CD4-positive, alpha-beta T cell treated with Interleukin-17A for 1 hour (primary cell): ENCODE results near the gene SNX11.

Source experiments
- DNase-seq: peaks from one replicate; pipeline ENCODE4 v3.0.0-alpha.2; 2020

SNX11 gene

DNA sequence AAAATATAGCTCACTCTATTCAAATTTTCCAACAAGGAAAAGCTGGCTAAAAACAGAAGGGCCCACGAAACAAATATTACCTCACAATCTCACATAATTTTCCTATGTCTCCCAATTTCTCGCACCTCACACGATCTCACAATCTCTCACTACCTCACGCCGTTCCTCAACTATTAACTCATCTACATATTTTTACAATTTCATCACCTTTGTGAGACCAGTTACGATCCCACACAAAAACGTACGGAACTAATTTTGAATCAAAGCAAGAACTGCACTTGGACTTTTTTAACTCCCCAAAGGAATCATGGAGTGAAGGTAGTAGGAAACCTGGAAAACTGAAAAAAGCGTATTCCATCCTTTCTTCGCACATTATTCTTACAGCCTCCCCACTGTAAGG lies 7.4 kb upstream of the SNX11 start:
- DNase-seq: no peak

- no peak for DNase-seq
Measured at GRCh38 chr17:48100591-48101011, 7.0 kb upstream of the SNX11 start.

DNA sequence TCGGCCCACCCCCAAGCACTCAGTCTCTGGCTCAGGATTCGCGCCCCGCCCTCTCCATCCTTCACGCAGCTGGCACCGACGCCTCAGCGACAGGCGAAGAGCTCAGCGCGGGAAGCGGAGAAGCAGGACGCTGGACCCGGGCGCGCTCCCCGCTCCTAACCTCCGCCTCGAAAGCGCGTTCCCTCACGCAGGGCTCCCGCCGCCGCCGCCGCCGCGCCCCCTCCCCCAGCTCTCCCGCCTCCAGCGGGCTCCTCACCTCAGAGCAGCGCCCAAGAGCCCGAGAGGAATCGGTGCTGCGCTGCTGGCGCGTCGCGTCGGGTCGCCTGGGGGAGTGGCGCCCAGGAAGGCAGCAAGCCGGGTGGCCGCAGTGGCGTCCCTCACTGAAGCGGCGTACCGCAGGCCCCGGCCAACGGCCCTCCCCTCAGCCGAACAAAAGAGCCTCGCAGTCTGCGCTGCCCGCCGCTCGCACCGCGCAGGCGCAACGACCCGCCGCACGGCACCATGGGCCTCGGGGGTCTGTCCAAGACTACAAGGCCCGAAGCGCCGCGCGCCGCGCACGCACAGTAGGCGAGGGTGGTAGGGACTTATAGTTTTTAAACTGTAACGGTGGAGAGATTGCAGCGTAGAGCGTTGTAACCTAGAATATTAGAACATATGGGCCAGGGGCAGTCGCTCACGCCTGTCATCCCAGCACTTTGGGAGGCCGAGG lies 6.4 kb upstream of the SNX11 start, which contains the start of gene CBX1:
CBX1 (minus strand) TSS at position 467 of the 709 bp plus-strand sequence. CDS start 24,474 bp downstream, outside the sequence.
- peak; percentile 95 for DNase-seq

- no peak for DNase-seq
Measured at GRCh38 chr17:48102043-48102750, 5.4 kb upstream of the SNX11 start.

GRCh38 chr17:48102798-48103715 lies 4.5 kb upstream of the SNX11 start:
- peak; percentile 68 for DNase-seq

DNA sequence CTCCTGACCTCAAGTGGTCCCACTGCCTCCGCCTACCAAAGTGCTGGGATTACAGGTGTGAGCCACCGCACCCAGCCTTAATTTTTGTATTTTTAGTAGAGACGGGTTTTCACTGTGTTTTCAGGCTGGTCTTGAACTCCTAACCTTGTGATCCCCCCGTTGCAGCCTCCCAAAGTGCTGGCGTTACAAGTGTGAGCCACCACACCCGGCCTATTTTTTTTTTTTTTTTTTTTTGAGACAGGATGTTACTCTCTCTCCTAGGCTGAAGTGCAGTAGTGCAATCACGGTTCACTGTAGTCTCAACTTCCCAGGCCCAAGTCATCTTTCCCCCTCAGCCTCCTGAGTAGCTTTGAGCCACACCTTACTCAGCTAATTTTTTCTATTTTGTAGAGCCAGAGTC lies 3.1 kb upstream of the SNX11 start:
- no peak for DNase-seq

DNA sequence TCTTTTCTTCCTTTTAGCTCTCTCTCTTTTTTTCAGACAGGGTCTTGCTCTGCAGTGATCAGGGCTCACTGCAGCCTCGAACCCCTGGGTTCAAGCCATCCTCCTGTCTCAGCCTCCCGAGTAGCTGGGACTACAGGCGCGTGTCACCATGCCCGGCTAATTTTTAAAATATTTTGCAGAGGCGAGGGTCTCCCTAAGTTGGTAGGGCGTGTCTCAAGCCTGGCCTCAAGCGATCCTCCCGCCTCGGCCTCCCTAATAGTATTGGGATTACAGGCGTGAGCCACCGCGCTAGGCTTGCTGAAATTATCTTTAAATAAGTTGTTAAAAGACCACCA lies 797 bp upstream of the SNX11 start:
- DNase-seq: no peak

GRCh38 chr17:48110761-48111160 lies 3.2 kb downstream of the SNX11 start:
- DNase-seq: no peak

DNA sequence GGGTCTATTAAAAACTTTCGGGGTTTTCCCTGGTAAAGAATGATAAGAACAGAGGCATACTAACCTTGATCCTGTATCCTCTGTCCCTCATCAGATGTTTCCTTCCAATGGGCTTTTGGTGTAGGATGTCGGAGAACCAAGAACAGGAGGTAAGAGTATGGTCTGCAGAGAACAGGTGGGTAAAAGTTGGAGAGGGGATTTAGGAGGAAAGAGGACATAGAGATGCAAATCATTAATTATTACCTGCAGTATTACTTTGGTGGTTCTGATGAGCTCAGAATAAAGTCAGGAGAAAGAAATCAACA lies 4.3 kb downstream of the SNX11 start:
- no peak for DNase-seq

- peak; percentile 63 for DNase-seq
Measured at GRCh38 chr17:48113201-48113676, 5.7 kb downstream of the SNX11 start.

GRCh38 chr17:48121923-48122664 lies 14.5 kb downstream of the SNX11 start:
- DNase-seq: no peak

DNA sequence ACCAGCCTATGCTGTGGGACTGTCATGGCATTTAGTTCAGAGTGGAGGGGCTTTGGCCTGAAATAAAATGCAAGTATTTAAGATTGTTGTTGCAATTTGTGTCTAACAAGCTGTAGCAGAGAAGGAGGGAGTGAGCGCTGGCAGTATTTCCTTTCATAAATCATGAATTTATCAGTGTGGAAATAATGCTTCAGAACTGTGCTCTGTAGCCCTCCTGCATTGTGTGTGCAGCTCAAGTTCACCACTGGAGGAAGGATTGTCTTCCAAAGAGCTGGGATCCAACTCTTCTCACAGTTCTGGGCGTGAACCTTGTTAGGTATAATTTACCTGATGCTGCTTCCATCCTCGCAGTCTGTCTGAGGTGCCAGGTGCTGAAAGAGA lies 15.1 kb downstream of the SNX11 start:
- DNase-seq: no peak

DNA sequence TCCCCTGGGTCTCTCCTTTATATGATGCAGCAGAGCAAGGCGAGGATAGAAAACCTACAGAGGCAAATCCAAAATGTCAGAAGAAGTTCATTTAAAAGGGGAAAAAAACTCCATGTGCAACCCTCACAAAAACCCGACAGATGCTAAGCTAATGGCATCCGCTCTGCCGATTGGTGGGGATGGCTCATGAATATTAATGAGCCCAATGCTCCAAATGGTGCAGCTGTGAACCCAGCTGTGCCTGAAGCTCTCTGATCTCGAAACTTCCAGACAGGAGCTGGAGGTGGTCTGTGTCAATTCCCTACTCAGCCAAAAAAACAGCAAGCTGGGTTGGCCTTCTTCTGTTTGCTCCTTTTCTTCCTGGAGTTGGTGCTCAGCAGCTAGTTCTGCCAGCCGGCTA lies 15.5 kb downstream of the SNX11 start:
- no peak for DNase-seq

DNA sequence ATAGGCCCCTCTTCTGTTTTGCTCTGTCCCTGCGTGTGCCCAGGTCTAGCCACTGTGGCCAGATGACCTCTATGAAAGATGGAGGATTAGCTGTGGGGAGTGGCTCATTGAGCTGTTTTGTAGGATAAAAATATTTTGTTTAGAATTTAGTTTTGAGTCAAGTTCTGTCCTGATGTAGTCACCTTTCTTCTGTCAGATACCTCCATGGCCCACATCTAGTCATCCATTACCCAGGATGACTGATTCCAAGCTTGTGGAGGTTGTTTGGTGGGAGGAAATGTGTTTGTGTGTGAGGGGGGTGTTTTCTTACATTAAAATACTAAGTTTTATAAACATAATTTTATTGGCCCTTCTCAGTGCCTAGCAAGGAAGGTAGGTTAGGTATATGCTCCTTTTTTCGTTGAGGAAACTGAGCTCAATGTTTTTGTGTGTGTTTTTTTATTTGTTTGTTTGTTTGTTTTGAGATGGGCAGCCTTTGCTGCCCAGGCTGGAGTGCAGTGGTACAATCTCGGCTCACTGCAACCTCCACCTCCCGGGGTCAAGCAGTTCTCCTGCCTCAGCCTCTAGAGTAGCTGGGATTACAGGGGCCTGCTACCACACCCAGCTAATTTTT lies 16.3 kb downstream of the SNX11 start:
- no peak for DNase-seq

GRCh38 chr17:48125829-48126531 lies 18.4 kb downstream of the SNX11 start:
- no peak for DNase-seq

DNA sequence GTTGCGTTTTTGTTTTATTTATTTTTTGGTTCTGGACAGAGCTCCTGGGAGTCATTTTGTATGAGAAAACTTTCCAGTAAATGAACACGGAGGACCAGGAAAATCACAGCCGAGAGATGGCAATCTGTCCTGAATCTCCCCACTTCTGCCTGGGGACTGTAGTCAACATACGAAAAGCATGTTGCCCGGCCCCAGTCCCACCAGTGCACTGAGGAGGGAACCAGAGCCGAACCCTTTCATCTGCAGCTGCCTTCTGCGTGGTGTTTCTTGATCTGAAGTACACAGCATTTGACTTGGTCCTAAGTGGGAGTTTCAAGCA lies 18.9 kb downstream of the SNX11 start:
- no peak for DNase-seq

DNA sequence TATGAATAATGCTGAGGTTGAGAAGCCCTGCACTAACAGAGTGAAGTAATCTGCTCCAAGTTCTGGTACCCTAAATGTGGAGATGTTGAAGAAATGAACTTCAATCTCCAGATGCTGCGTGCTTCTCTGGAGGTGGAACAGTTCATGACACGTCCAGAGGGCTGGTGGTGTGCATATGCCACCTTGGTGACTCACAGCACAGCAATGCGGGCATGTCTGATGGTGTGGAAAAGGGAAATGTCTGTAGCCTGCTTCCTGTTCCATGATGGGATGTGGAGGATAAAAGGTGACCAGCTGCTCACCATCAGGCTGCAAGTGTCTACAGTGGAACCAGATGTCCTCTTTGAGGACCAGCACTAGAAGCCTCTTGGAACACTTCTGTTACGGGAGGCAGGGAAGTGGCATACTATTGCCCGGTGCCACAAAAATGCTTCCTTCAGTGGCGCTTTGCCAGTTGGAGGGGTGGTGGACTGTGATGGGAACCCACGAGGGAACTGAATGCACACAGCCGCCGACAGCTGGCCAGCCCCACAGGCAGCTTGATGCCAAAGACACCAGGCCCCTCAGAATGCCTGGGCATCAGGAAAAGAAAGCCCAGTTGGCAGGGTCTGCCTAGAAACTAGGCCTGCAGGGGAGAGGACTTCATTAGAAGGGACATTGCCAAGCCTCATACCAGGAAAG lies 19.9 kb downstream of the SNX11 start:
- DNase-seq: no peak

GRCh38 chr17:48128400-48128799 lies 20.8 kb downstream of the SNX11 start:
- no peak for DNase-seq

DNA sequence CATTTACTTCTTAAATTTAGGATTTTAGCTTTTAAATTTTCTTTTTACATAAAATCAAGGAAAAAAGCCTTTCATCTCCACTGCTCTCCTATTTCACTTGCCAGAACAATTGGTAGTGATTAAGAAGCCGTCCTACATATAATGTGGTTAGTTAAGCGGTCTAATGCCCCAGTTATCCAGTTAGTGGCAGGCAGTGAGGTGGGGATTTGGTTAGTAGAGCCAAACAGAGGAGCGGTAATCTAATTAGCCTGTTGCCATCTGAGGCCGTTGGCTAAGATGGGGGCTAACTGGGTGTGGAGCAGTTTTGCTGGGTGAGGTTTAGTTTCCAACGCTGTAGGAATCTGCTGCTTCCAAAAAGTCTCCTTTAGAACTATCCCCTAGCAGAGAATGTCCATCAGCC lies 22.4 kb downstream of the SNX11 start:
- no peak for DNase-seq

DNA sequence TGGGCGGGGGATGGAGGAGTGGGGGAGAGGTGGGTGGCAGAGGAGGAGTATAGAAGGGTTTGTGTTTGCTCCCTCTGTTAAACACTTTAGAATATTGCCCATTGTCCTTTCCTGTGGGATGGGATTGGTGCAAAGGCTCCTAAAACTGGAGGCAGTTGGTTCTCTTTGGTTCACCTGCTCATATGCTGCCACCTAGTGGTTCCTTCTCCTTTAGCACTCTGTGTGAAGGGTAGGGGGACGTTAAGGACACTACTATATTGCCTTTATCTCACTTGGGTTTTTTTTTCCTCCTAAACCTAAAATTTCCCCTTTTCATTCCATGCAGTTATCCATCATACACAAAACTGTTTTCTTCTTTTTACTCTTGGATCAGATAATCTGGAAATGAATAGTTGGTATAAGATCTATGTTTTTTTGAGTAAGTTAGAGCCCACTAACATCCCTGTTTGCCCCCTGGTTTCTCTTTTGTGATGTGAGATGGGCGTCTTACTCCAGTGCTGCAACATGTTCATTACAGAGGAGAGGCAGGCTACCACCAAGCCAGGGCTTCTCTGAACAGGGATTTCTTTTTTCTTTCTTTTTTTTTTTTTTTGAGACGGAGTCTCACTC lies 23.8 kb downstream of the SNX11 start:
- DNase-seq: peak; percentile 72

GRCh38 chr17:48132385-48132784 lies 24.8 kb downstream of the SNX11 start:
- no peak for DNase-seq
